Adrenal gland (tissue), 5 donors: ENCODE data around the gene HEMK1.

Experiments
- POLR2A ChIP-seq, 2 donors: fragments of 450-650 bp; IDR thresholded peaks; one replicate each; pipeline ENCODE4 v1.6.1; 2017; ENCODE audit warnings: antibody characterized with exemption in 2 of 2, mild to moderate bottlenecking in 2 of 2, moderate library complexity in 1 of 2
- TF ChIP-seq, protein P1 (sequence below), 6 experiments: fragments of 450-650 bp in 4 of 6; fragments of 200-600 bp in 2 of 6; sonication (generic) in 1 of 6; IDR thresholded peaks; 1 replicate in 5 of 6; 2 replicates in 1 of 6; pipeline versions ENCODE4 v1.5.1 to v1.8.0; 2016 to 2021; ENCODE audit warnings: antibody characterized with exemption in 6 of 6, mild to moderate bottlenecking in 2 of 6, moderate library complexity in 1 of 6
- donor health status: DM: no; HTN: no; CAD: no.

DNA sequence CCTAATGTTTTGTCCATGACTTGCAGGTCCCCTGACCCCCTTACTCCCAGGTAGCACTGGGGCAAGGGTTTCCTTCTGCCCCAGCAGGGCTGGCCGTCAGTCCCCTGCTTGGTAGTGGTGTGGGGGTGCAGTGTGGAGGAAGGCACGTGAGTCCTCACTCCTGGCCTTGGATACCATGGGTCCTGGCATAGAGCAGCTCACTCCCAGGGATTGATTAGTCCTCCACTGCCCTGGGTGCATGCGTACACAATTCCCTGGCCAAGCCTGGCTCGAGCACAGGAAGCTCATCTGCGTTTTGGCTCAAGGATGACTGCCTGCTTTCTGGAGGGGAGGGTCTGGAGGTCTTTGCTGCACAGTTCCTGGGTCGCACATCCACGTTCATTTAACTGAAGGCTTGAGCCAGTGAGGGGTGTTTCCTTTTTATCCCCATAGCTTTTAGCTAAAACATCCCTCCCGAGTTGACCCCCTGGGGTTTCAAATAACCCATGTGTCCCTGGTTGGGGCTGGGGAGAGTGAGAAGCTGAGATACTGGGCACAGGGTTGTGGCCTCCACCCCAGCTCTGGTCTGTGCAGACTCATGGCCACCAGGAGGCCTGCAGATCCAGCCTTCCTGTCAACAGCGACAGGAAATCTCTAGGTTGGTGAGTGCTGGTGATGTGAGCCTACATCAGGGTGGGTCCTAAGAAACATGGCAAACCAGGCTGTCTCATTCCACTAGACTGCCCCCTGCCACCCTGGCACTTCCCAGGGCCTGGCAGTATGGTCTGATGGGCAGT, 11.5 kb downstream of the HEMK1 start:
- TF ChIP-seq, protein P1, sequence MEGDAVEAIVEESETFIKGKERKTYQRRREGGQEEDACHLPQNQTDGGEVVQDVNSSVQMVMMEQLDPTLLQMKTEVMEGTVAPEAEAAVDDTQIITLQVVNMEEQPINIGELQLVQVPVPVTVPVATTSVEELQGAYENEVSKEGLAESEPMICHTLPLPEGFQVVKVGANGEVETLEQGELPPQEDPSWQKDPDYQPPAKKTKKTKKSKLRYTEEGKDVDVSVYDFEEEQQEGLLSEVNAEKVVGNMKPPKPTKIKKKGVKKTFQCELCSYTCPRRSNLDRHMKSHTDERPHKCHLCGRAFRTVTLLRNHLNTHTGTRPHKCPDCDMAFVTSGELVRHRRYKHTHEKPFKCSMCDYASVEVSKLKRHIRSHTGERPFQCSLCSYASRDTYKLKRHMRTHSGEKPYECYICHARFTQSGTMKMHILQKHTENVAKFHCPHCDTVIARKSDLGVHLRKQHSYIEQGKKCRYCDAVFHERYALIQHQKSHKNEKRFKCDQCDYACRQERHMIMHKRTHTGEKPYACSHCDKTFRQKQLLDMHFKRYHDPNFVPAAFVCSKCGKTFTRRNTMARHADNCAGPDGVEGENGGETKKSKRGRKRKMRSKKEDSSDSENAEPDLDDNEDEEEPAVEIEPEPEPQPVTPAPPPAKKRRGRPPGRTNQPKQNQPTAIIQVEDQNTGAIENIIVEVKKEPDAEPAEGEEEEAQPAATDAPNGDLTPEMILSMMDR (IDR thresholded peaks at IDR 0.05): no peak
- no peak for TF ChIP-seq POLR2A (IDR thresholded peaks at IDR 0.05)
